ENCODE data around the gene DLD.

- TF ChIP-seq, protein P1, sequence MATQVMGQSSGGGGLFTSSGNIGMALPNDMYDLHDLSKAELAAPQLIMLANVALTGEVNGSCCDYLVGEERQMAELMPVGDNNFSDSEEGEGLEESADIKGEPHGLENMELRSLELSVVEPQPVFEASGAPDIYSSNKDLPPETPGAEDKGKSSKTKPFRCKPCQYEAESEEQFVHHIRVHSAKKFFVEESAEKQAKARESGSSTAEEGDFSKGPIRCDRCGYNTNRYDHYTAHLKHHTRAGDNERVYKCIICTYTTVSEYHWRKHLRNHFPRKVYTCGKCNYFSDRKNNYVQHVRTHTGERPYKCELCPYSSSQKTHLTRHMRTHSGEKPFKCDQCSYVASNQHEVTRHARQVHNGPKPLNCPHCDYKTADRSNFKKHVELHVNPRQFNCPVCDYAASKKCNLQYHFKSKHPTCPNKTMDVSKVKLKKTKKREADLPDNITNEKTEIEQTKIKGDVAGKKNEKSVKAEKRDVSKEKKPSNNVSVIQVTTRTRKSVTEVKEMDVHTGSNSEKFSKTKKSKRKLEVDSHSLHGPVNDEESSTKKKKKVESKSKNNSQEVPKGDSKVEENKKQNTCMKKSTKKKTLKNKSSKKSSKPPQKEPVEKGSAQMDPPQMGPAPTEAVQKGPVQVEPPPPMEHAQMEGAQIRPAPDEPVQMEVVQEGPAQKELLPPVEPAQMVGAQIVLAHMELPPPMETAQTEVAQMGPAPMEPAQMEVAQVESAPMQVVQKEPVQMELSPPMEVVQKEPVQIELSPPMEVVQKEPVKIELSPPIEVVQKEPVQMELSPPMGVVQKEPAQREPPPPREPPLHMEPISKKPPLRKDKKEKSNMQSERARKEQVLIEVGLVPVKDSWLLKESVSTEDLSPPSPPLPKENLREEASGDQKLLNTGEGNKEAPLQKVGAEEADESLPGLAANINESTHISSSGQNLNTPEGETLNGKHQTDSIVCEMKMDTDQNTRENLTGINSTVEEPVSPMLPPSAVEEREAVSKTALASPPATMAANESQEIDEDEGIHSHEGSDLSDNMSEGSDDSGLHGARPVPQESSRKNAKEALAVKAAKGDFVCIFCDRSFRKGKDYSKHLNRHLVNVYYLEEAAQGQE (IDR thresholded peaks at IDR 0.05): no peak
- TF ChIP-seq, protein P2, sequence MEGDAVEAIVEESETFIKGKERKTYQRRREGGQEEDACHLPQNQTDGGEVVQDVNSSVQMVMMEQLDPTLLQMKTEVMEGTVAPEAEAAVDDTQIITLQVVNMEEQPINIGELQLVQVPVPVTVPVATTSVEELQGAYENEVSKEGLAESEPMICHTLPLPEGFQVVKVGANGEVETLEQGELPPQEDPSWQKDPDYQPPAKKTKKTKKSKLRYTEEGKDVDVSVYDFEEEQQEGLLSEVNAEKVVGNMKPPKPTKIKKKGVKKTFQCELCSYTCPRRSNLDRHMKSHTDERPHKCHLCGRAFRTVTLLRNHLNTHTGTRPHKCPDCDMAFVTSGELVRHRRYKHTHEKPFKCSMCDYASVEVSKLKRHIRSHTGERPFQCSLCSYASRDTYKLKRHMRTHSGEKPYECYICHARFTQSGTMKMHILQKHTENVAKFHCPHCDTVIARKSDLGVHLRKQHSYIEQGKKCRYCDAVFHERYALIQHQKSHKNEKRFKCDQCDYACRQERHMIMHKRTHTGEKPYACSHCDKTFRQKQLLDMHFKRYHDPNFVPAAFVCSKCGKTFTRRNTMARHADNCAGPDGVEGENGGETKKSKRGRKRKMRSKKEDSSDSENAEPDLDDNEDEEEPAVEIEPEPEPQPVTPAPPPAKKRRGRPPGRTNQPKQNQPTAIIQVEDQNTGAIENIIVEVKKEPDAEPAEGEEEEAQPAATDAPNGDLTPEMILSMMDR (IDR thresholded peaks at IDR 0.05; ENCODE audit: low read depth, low read length, missing input control): no peak
- TF ChIP-seq SP1 (IDR thresholded peaks at IDR 0.05) (no peak), TAF1 (conservative IDR thresholded peaks at IDR 0.05) (no peak)
- TF ChIP-seq, protein P3, sequence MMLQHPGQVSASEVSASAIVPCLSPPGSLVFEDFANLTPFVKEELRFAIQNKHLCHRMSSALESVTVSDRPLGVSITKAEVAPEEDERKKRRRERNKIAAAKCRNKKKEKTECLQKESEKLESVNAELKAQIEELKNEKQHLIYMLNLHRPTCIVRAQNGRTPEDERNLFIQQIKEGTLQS (IDR thresholded peaks at IDR 0.05): no peak
These were observed 11.4 kb downstream of the DLD start for GRCh38 chr7:107902381-107902780.

All from liver (tissue), 3 donors.